ENCODE measurements around the gene ALX4. TPM values are rescaled to one million over a fixed set of nuclear protein-coding genes. Genes with fewer than 3 reads are reported as not detected.

The ALX4 gene
- total and polyA plus RNA-seq, 2 of the 8 experiments (the other 6 are each of a cell fraction or from before 2014, with no cell fraction given), result not detected

GRCh38 chr11:44344423-44344820, 34.5 kb upstream of the ALX4 start (continued):
- no peak for TF ChIP-seq HDAC6 (IDR thresholded peaks at IDR 0.05; ENCODE audit: low read depth, low read length)
